K562 (cell line): ENCODE data around the gene RAD52. TPM values are rescaled to one million over a fixed set of nuclear protein-coding genes. Genes with fewer than 3 reads are reported as not detected.

Source experiments
- ATAC-seq: fragments of 200-7000 bp; cut with Tn5 transposase; 3 replicates; pipeline ENCODE4 v1.9.1; 2020; ENCODE audit warnings: moderate library complexity
- BruUV-seq: library from RNA; stranded (reverse); fragments of 400-500 nt; replicated peaks from 2 replicates; lab custom pipeline; 2021; lab: Mats Ljungman, UMichigan
- CTCF ChIA-PET: fragments of 300-600 bp; formaldehyde crosslinking; extraction: SDS; loops from one replicate; lab custom pipeline; 2021; ENCODE audit warnings: low intra/inter-chr PET ratio; lab: Yijun Ruan, JAX
- POLR2A ChIA-PET: fragments of 300-600, 350-650 bp; sonication (Branson Sonifier 250); formaldehyde crosslinking; extraction: SDS; loops from one replicate; lab custom pipeline; 2021; ENCODE audit warnings: antibody characterized with exemption, inconsistent platforms; lab: Yijun Ruan, JAX
- DNase-seq, 4 experiments: peaks; one replicate each; pipeline versions ENCODE4 v3.0.0 to v3.0.0-alpha.2; 2011 to 2018; ENCODE audit warnings: low spot score in 3 of 4, mixed read lengths in 3 of 4; ENCODE audit errors: extremely low read depth in 1 of 4
- FAIRE-seq: peaks from 2 replicates; lab custom pipeline; 2011; peaks lifted over from hg19 to GRCh38; lab: Jason Lieb, UNC
- H2AFZ ChIP-seq: 2 replicates; pipeline ENCODE4 v1.6.0; 2011; ENCODE audit warnings: low read depth, low read length, control low read depth, inconsistent platforms
- H3K27ac ChIP-seq: fragments of 200-600 bp; 3 replicates; pipeline ENCODE4 v1.8.0; 2011; ENCODE audit warnings: low read depth, mild to moderate bottlenecking, control low read depth, inconsistent platforms, low read length, moderate library complexity, mixed read lengths; ENCODE audit errors: extremely low read depth
- H3K27me3 ChIP-seq, 2 experiments: fragments of 300-600 bp in 1 of 2; 2 replicates in 1 of 2; 3 replicates in 1 of 2; pipeline versions ENCODE4 v1.6.0 to v1.8.0; 2011; ENCODE audit warnings: inconsistent platforms in 2 of 2, low read length in 2 of 2, mild to moderate bottlenecking in 1 of 2, mixed read lengths in 1 of 2, moderate library complexity in 1 of 2; ENCODE audit not compliant: control insufficient read depth in 2 of 2, insufficient read depth in 2 of 2
- H3K36me3 ChIP-seq: fragments of 300-600 bp; 3 replicates; pipeline ENCODE4 v1.8.0; 2011; ENCODE audit warnings: mild to moderate bottlenecking, low read length, inconsistent platforms; ENCODE audit not compliant: control insufficient read depth, insufficient read depth
- H3K4me1 ChIP-seq, 2 experiments: fragments of 200-600 bp in 1 of 2; replicated peaks in 1 of 2; 2 replicates in 1 of 2; 3 replicates in 1 of 2; pipeline versions ENCODE4 v1.5.1 to v1.8.0; 2011; ENCODE audit warnings: inconsistent platforms in 2 of 2, low read length in 2 of 2, mild to moderate bottlenecking in 1 of 2, mixed read lengths in 1 of 2, moderate library complexity in 1 of 2; ENCODE audit not compliant: control insufficient read depth in 2 of 2, insufficient read depth in 2 of 2
- H3K4me2 ChIP-seq: 2 replicates; pipeline ENCODE4 v1.6.1; 2011; ENCODE audit warnings: low read length, control low read depth, inconsistent platforms, mixed read lengths; ENCODE audit not compliant: insufficient read depth
- H3K4me3 ChIP-seq: fragments of 200-600 bp; sonication (generic), shearing (Covaris generic); 2 replicates; pipeline ENCODE4 v1.5.1; 2016; ENCODE audit warnings: control low read depth, inconsistent platforms
- H3K79me2 ChIP-seq: fragments of 200-600 bp; 3 replicates; pipeline ENCODE4 v1.8.0; 2011; ENCODE audit warnings: low read length, inconsistent platforms; ENCODE audit not compliant: control insufficient read depth, insufficient read depth
- H3K9ac ChIP-seq, 2 experiments: 2 replicates each; pipeline versions ENCODE4 v1.6.0 to v1.6.1; 2011; ENCODE audit warnings: low read depth in 2 of 2, low read length in 2 of 2, control low read depth in 1 of 2, inconsistent platforms in 1 of 2, mild to moderate bottlenecking in 1 of 2, mixed read lengths in 1 of 2; ENCODE audit not compliant: insufficient read depth in 1 of 2
- H3K9me1 ChIP-seq: one replicate; pipeline ENCODE4 v1.6.0; 2011; ENCODE audit warnings: inconsistent platforms, mild to moderate bottlenecking, low read length, moderate library complexity; ENCODE audit not compliant: control insufficient read depth, insufficient read depth
- H3K9me3 ChIP-seq: replicated peaks from 2 replicates; pipeline ENCODE4 v1.5.1; 2011; ENCODE audit warnings: low read depth, low read length, inconsistent platforms; ENCODE audit not compliant: control insufficient read depth, insufficient read depth
- H4K20me1 ChIP-seq: replicated peaks from 2 replicates; pipeline ENCODE4 v1.6.1; 2011; ENCODE audit warnings: low read length, inconsistent platforms, mixed read lengths; ENCODE audit not compliant: control insufficient read depth, insufficient read depth
- BCLAF1 ChIP-seq, 2 experiments: fragments of 450-650 bp in 1 of 2; IDR thresholded peaks; 2 replicates each; pipeline ENCODE4 v1.6.1; 2011 to 2017; ENCODE audit warnings: low read depth in 2 of 2, antibody characterized with exemption in 1 of 2, borderline replicate concordance in 1 of 2, low read length in 1 of 2, mild to moderate bottlenecking in 1 of 2, mixed read lengths in 1 of 2; ENCODE audit not compliant: control insufficient read depth in 1 of 2
- CHD4 ChIP-seq: fragments of 200-600 bp; sonication (generic); IDR thresholded peaks from 3 replicates; pipeline ENCODE4 v1.6.1; 2012; ENCODE audit warnings: low read depth, mild to moderate bottlenecking, mixed read lengths, low read length, inconsistent platforms; ENCODE audit not compliant: insufficient read depth, insufficient replicate concordance, poor library complexity, severe bottlenecking
- MCM2 ChIP-seq: fragments of 450-650 bp; IDR thresholded peaks from 2 replicates; pipeline ENCODE4 v1.6.1; 2017; ENCODE audit warnings: low read depth, mild to moderate bottlenecking
- SREBF1 ChIP-seq: fragments of 150-350 bp; IDR thresholded peaks from 2 replicates; pipeline ENCODE4 v1.6.1; 2014; ENCODE audit warnings: antibody characterized with exemption, low read depth, low read length, borderline replicate concordance
- ZSCAN29 ChIP-seq: fragments of 450-650 bp; IDR thresholded peaks from 2 replicates; pipeline ENCODE4 v1.6.1; 2017
- WGBS: fragments of 100-300 bp; shearing (Covaris generic); methylation state at CpG from one replicate; pipeline ENCODE4 v1.1.6; 2016; ENCODE audit warnings: low coverage, mixed read lengths; ENCODE audit not compliant: insufficient coverage; ENCODE audit errors: missing lambda C conversion rate; 5-methylcytosine and 5-hydroxymethylcytosine counted together
- in situ Hi-C: fragments of 300-500 bp; cut with MboI; formaldehyde crosslinking; loops from 4 replicates; pipeline ENCODE4 v1.15.0; 2018; ENCODE audit warnings: inconsistent platforms, mixed read lengths
- intact Hi-C: fragments of 100-400 bp; cut with micrococcal nuclease; formaldehyde crosslinking; loops from 2 replicates; pipeline ENCODE4 v1.14.2; 2022
- polyA plus RNA-seq, 8 experiments: library from polyadenylated mRNA; depleted of rRNA in 4 of 8; stranded (reverse) in 5 of 8; unstranded in 3 of 8; fragments of >200 nt; fragmentation: Nextera tagmentation in 2 of 8; fragmentation: Illumina TruSeq in 1 of 8; extraction: Ambion mirVana in 2 of 8; extraction: Trizol in 1 of 8; gene quantifications; 2 replicates each; pipeline versions ENCODE4 v1.2.1 to v1.2.3, GENCODE V29; 2011 to 2014; ENCODE audit warnings: inconsistent platforms in 1 of 8, missing spikeins in 1 of 8
- total RNA-seq, 7 experiments: library from RNA; depleted of rRNA in 6 of 7; stranded (reverse); fragments of >200 nt in 6 of 7; fragmentation: Illumina TruSeq in 2 of 7; extraction: Trizol in 2 of 7; gene quantifications; 2 replicates each; pipeline versions ENCODE4 v1.2.1 to v1.2.3, GENCODE V29; 2011 to 2021; ENCODE audit warnings: low replicate concordance in 1 of 7
- TF ChIP-seq, protein P1 (sequence below): sonication (generic); formaldehyde crosslinking; IDR thresholded peaks from 2 replicates; pipeline ENCODE4 v1.8.1; 2023; ENCODE audit warnings: missing genetic modification reagents, mild to moderate bottlenecking, borderline replicate concordance
- TF ChIP-seq, protein P2 (sequence below), 3 experiments: IDR thresholded peaks in 2 of 3; conservative IDR thresholded peaks in 1 of 3; 2 replicates each; pipeline ENCODE4 v1.5.1; 2011 to 2012; ENCODE audit warnings: low read length in 3 of 3, mild to moderate bottlenecking in 3 of 3, control low read depth in 2 of 3, improper control_type of control experiment in 1 of 3, inconsistent platforms in 1 of 3, low read depth in 1 of 3, mixed read lengths in 1 of 3, moderate library complexity in 1 of 3; ENCODE audit not compliant: insufficient read depth in 2 of 3

RAD52 gene
- total and polyA plus RNA-seq, 9 of the 15 experiments (the other 6 are each of a cell fraction or from before 2014, with no cell fraction given), result 1.3 to 15.9 (median 9.3) TPM

GRCh38 chr12:971991-972390, 22.5 kb upstream of the RAD52 start:
- Histone ChIP-seq H3K27ac (no peak overlapping the region), H3K4me2 (no peak overlapping the region), H3K9me3 (no peaks in the 10 kb centered on the region), H3K79me2 (no peaks in the 10 kb centered on the region), H4K20me1 (no peaks in the 10 kb centered on the region), H3K4me3 (no peak overlapping the region), H3K9me1 (no peaks in the 10 kb centered on the region), H3K9ac (no peak overlapping the region), H2AFZ (no peak overlapping the region), H3K27me3 (no peaks in the 10 kb centered on the region), H3K36me3 (no peaks in the 10 kb centered on the region), H3K4me1 (peaks cover 0 to 2% of the 10 kb centered on the region in 2 experiments; a peak in 3 of 5 replicates)
- FAIRE-seq, result no peak
- DNase-seq, result no peak
- CTCF ChIA-PET, result no interaction called here
- no TSS peak for BruUV-seq
- intact Hi-C loops, result no loop called here
- in situ Hi-C loops, result no loop called here
- POLR2A ChIA-PET, result no interaction called here
- no peak for ATAC-seq
- 89% methylated on average over 4 of the region's 4 CpGs for WGBS
- TF ChIP-seq SREBF1 (no peak), ZSCAN29 (no peak), CHD4 (no peak), BCLAF1 (IDR thresholded peaks at IDR 0.05; ENCODE audit: borderline replicate concordance in 1 of 2, control insufficient read depth in 1 of 2, low read depth in 2 of 2, low read length in 1 of 2) (no peak), MCM2 (no peak)
- TF ChIP-seq, protein P1, sequence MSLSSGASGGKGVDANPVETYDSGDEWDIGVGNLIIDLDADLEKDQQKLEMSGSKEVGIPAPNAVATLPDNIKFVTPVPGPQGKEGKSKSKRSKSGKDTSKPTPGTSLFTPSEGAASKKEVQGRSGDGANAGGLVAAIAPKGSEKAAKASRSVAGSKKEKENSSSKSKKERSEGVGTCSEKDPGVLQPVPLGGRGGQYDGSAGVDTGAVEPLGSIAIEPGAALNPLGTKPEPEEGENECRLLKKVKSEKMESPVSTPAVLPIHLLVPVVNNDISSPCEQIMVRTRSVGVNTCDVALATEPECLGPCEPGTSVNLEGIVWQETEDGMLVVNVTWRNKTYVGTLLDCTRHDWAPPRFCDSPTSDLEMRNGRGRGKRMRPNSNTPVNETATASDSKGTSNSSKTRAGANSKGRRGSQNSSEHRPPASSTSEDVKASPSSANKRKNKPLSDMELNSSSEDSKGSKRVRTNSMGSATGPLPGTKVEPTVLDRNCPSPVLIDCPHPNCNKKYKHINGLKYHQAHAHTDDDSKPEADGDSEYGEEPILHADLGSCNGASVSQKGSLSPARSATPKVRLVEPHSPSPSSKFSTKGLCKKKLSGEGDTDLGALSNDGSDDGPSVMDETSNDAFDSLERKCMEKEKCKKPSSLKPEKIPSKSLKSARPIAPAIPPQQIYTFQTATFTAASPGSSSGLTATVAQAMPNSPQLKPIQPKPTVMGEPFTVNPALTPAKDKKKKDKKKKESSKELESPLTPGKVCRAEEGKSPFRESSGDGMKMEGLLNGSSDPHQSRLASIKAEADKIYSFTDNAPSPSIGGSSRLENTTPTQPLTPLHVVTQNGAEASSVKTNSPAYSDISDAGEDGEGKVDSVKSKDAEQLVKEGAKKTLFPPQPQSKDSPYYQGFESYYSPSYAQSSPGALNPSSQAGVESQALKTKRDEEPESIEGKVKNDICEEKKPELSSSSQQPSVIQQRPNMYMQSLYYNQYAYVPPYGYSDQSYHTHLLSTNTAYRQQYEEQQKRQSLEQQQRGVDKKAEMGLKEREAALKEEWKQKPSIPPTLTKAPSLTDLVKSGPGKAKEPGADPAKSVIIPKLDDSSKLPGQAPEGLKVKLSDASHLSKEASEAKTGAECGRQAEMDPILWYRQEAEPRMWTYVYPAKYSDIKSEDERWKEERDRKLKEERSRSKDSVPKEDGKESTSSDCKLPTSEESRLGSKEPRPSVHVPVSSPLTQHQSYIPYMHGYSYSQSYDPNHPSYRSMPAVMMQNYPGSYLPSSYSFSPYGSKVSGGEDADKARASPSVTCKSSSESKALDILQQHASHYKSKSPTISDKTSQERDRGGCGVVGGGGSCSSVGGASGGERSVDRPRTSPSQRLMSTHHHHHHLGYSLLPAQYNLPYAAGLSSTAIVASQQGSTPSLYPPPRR (CRISPR knock-in tag), result no peak
- TF ChIP-seq, protein P2, sequence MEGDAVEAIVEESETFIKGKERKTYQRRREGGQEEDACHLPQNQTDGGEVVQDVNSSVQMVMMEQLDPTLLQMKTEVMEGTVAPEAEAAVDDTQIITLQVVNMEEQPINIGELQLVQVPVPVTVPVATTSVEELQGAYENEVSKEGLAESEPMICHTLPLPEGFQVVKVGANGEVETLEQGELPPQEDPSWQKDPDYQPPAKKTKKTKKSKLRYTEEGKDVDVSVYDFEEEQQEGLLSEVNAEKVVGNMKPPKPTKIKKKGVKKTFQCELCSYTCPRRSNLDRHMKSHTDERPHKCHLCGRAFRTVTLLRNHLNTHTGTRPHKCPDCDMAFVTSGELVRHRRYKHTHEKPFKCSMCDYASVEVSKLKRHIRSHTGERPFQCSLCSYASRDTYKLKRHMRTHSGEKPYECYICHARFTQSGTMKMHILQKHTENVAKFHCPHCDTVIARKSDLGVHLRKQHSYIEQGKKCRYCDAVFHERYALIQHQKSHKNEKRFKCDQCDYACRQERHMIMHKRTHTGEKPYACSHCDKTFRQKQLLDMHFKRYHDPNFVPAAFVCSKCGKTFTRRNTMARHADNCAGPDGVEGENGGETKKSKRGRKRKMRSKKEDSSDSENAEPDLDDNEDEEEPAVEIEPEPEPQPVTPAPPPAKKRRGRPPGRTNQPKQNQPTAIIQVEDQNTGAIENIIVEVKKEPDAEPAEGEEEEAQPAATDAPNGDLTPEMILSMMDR (IDR thresholded peaks at IDR 0.05 in 2 of 3, conservative IDR thresholded peaks at IDR 0.05 in 1 of 3; ENCODE audit: insufficient read depth in 2 of 3, low read depth in 1 of 3, low read length in 3 of 3), result no peak
